HG02870 (cell line): ENCODE data around the gene HECW1.

ENCODE experiments used
- ATAC-seq: cut with Tn5 transposase; IDR thresholded peaks from one replicate; pipeline ENCODE4 v1.9.1; 2021; ENCODE audit warnings: mild to moderate bottlenecking, moderate library complexity; ENCODE audit not compliant: unreplicated experiment

The HECW1 gene

GRCh38 chr7:43487731-43488073, 375.3 kb downstream of the HECW1 start:
- no peak for ATAC-seq

GRCh38 chr7:43489257-43489656, 376.8 kb downstream of the HECW1 start:
- no peak for ATAC-seq

- no peak for ATAC-seq
These were observed 377.6 kb downstream of the HECW1 start for GRCh38 chr7:43490016-43490415.

GRCh38 chr7:43491123-43491522, 378.7 kb downstream of the HECW1 start:
- no peak for ATAC-seq

GRCh38 chr7:43491984-43492383, 379.5 kb downstream of the HECW1 start:
- ATAC-seq: no peak

GRCh38 chr7:43492896-43493295, 380.4 kb downstream of the HECW1 start:
- no peak for ATAC-seq

- ATAC-seq: peak; percentile 59
These were observed 383.1 kb downstream of the HECW1 start for GRCh38 chr7:43495572-43495971.

GRCh38 chr7:43496596-43496995, 384.1 kb downstream of the HECW1 start:
- ATAC-seq: no peak

GRCh38 chr7:43501870-43502269, 389.4 kb downstream of the HECW1 start:
- ATAC-seq: no peak

- ATAC-seq: no peak
These were observed 390.5 kb downstream of the HECW1 start for GRCh38 chr7:43502941-43503340.

- ATAC-seq: no peak
These were observed 393.0 kb downstream of the HECW1 start for GRCh38 chr7:43505412-43505811.

- ATAC-seq: no peak
These were observed 394.0 kb downstream of the HECW1 start for GRCh38 chr7:43506460-43506859.

- no peak for ATAC-seq
These were observed 396.0 kb downstream of the HECW1 start for GRCh38 chr7:43508461-43508860.

- ATAC-seq: no peak
These were observed 397.5 kb downstream of the HECW1 start for GRCh38 chr7:43509906-43510305.

- no peak for ATAC-seq
These were observed 398.6 kb downstream of the HECW1 start for GRCh38 chr7:43511029-43511428.

GRCh38 chr7:43511769-43512515, 399.5 kb downstream of the HECW1 start:
- ATAC-seq: no peak

- no peak for ATAC-seq
These were observed 400.8 kb downstream of the HECW1 start for GRCh38 chr7:43513251-43513650.

GRCh38 chr7:43516581-43517342, 404.3 kb downstream of the HECW1 start:
- peak; percentile 78 for ATAC-seq

- ATAC-seq: no peak
These were observed 405.0 kb downstream of the HECW1 start for GRCh38 chr7:43517464-43517863.

GRCh38 chr7:43520201-43520600, 407.8 kb downstream of the HECW1 start:
- ATAC-seq: no peak

- ATAC-seq: no peak
These were observed 410.1 kb downstream of the HECW1 start for GRCh38 chr7:43522406-43523156.
